SK-N-SH treated with all-trans-retinoic acid at 6 μM for 48 hours (cell line): ENCODE measurements around the gene KLHDC8A.

Experiments
- CREB5 ChIP-seq: fragments of 250-450 bp; sonication (Bioruptor Pico); IDR thresholded peaks from 2 replicates; pipeline ENCODE4 v1.5.1; 2020; ENCODE audit warnings: low read depth, mild to moderate bottlenecking, moderate library complexity
- CSRNP3 ChIP-seq: fragments of 250-450 bp; sonication (Bioruptor Pico); IDR thresholded peaks from 2 replicates; pipeline ENCODE4 v1.5.1; 2021; ENCODE audit warnings: mild to moderate bottlenecking, moderate library complexity
- OSR1 ChIP-seq: fragments of 250-450 bp; sonication (Bioruptor Pico); IDR thresholded peaks from 2 replicates; pipeline ENCODE4 v1.8.0; 2022; ENCODE audit warnings: moderate library complexity, mild to moderate bottlenecking, inconsistent platforms
- PATZ1 ChIP-seq: fragments of 250-450 bp; sonication (Bioruptor Pico); IDR thresholded peaks from 2 replicates; pipeline ENCODE4 v1.8.0; 2020; ENCODE audit warnings: mild to moderate bottlenecking, moderate library complexity, borderline replicate concordance
- SNAI2 ChIP-seq: fragments of 250-450 bp; sonication (Bioruptor Pico); IDR thresholded peaks from 2 replicates; pipeline ENCODE4 v1.5.0; 2020; ENCODE audit warnings: mild to moderate bottlenecking, moderate library complexity
- ZC3H10 ChIP-seq: fragments of 250-450 bp; sonication (Bioruptor Pico); IDR thresholded peaks from 2 replicates; pipeline ENCODE4 v1.5.1; 2021; ENCODE audit warnings: mild to moderate bottlenecking, moderate library complexity
- ZFP30 ChIP-seq: fragments of 450-650 bp; formaldehyde crosslinking; IDR thresholded peaks from 2 replicates; pipeline ENCODE4 v1.5.0; 2022; ENCODE audit warnings: mild to moderate bottlenecking, moderate library complexity

GRCh38 chr1:205337481-205337880, 19.2 kb downstream of the KLHDC8A start:
- TF ChIP-seq PATZ1 (CRISPR knock-in tag) (no peak), CSRNP3 (CRISPR knock-in tag) (no peak), ZFP30 (no peak), ZC3H10 (CRISPR knock-in tag) (no peak), CREB5 (CRISPR knock-in tag) (no peak), OSR1 (CRISPR knock-in tag) (no peak), SNAI2 (CRISPR knock-in tag) (no peak)
